Caki2 (cell line): Measurements from ENCODE around the gene C1QBP. TPM values are rescaled to one million over a fixed set of nuclear protein-coding genes. Genes with fewer than 3 reads are reported as not detected.

Source experiments
- DNase-seq: peaks from one replicate; pipeline ENCODE4 v3.0.0-alpha.2; 2015; ENCODE audit warnings: low read depth
- in situ Hi-C: cut with HindIII; loops from 2 replicates; pipeline ENCODE4 v1.10.0; 2016; ENCODE audit warnings: low sequenced_read_pairs, low pct_unique_long_range_greater_than_20kb, mixed read lengths
- total RNA-seq: library from RNA; depleted of rRNA; stranded (reverse); fragments of >200 nt; shearing (Covaris generic); gene quantifications from 2 replicates; pipeline ENCODE4 v1.2.3, GENCODE V29; 2014; ENCODE audit warnings: low replicate concordance; rRNA removed

Gene C1QBP, protein sequence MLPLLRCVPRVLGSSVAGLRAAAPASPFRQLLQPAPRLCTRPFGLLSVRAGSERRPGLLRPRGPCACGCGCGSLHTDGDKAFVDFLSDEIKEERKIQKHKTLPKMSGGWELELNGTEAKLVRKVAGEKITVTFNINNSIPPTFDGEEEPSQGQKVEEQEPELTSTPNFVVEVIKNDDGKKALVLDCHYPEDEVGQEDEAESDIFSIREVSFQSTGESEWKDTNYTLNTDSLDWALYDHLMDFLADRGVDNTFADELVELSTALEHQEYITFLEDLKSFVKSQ
- total RNA-seq = 327 and 346 TPM in 2 replicates

GRCh38 chr17:5438716-5439445 lies at the start of gene C1QBP:
Gene C1QBP (minus strand): TSS chr17:5439155. CDS start chr17:5439073, 82 bp downstream.
- DNase-seq = peak; percentile 80
- in situ Hi-C loops = no loop called here

DNA sequence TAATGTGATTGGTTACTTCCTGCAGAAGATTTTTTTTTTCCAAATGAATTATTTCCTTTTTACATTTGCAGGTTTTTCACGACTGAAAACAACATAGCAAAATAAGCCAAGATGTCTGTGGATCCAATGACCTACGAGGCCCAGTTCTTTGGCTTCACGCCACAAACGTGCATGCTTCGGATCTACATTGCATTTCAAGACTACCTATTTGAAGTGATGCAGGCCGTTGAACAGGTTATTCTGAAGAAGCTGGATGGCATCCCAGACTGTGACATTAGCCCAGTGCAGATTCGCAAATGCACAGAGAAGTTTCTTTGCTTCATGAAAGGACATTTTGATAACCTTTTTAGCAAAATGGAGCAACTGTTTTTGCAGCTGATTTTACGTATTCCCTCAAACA lies 49.8 kb upstream of the C1QBP start:
- no peak for DNase-seq
- in situ Hi-C loops = no loop called here

- in situ Hi-C loops = no loop called here
- DNase-seq = peak; percentile 96
Measured at GRCh38 chr17:5486206-5487124, 47.5 kb upstream of the C1QBP start, which contains the start of gene MIS12. Gene MIS12 (plus strand): TSS chr17:5486566. CDS start chr17:5488863, 2,297 bp downstream.

DNA sequence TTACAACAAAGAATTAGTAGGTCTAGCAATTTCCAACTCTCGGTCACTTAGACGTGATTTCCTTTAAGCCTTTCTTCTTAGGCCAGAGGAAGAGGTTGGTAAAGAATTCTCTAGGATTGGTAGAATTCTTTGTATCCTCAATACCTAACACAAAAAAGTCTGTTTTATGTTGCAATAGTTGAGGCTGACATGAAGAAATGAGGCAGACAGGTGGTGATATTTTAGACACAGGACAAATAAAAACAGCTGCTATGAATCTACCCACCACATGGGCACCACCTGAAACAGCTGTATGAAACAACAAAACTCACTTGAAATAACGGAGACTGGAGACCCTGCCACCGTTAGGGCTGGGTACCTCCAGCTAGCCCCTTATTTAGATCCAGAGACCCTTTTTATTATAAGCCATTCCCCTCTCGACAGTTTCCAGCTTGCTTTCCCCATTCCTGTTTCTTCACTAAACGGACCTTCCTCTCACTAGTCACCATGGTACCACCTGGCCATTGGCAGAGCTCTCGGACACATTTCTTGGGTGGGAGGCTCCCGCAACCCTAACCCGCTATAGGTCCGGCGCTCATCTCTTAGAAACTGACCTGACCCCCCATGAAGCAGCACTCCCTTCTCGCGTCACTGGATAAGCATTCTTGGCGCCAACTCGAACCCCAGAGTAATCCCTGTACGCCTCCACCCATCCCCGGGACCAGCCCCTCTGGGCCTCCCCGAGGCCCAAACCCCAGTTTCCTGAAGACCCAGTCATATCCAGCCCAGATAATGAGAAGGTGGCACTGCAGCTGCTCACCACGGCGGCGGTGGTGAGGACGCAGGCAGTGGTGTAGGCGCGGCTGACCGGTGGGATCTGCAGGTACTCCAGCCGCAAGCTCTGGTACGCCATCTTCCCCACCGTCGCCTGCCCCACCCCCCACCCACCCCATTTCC lies 46.6 kb upstream of the C1QBP start, which contains the start of gene DERL2:
Gene DERL2 (minus strand): TSS at position 909 of the 936 bp plus-strand sequence. CDS start 17 bp downstream, at position 892.
- DNase-seq = no peak
- in situ Hi-C loops = no loop called here

- no peak for DNase-seq
- in situ Hi-C loops = no loop called here
Measured at GRCh38 chr17:5481451-5481850, 42.5 kb upstream of the C1QBP start.

- in situ Hi-C loops = no loop called here
- no peak for DNase-seq
Measured at GRCh38 chr17:5480962-5481361, 42.0 kb upstream of the C1QBP start.

GRCh38 chr17:5478992-5479391 lies 40.0 kb upstream of the C1QBP start:
- in situ Hi-C loops = no loop called here
- DNase-seq = no peak

GRCh38 chr17:5473906-5474305 lies 35.0 kb upstream of the C1QBP start:
- DNase-seq = no peak
- in situ Hi-C loops = no loop called here

GRCh38 chr17:5472511-5472910 lies 33.6 kb upstream of the C1QBP start:
- in situ Hi-C loops = no loop called here
- no peak for DNase-seq

DNA sequence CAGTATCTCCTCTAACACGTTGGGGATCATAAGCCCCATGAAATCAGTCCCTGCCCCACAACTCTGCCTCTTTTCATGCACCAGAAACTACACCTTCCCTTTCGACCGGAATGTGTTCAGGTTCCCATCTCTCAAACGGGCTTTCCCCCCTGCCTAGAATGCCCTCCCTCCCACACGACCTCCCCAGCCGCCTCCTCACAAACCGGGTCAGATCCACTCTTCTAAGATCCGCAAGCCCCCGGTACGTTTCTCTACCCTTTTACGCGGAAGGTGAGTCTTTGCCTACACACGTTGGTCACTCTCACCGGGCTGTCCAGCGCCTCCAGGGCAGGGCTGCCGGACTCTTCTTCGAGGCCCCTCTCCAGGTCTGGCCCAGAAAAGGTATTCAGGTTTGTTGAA lies 29.1 kb upstream of the C1QBP start:
- in situ Hi-C loops = no loop called here
- no peak for DNase-seq

DNA sequence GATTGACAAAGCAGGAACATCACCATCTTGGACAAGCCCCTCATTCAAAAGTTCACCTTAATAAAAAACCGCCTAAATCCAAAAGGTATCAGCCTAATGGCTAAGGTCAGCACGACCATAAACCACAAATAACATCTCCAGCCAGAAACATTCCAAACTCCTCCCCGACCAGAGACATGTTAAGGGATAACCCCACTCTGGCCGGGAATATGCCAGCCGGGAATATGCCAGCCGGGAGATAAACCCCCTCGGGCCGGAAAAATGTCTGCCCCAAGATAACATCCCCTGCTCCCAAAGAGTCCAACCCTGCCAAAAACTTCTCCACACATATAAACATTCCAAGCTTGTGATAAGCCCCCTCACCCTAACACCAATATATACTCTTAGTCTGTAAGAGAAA lies 28.5 kb upstream of the C1QBP start:
- in situ Hi-C loops = no loop called here
- DNase-seq = no peak

DNA sequence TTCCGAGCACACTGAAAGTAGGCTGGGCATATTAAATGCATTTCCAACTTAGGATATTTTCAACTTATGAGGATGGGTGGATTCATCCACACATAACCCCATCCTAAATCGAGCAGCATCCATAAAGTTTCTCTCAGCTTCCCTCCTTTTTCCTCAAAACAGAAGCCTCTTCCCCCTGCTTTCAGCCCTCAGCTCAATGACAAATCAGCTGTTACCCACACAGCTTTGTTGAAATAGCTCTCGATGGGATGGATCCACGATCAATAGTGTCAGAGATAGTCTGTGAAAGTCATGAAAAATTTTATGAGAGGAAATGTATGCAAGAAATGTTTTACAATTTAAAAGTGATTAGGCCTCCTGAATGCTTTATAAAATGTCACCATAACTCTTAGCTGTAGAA lies 27.3 kb upstream of the C1QBP start:
- no peak for DNase-seq
- in situ Hi-C loops = no loop called here

DNA sequence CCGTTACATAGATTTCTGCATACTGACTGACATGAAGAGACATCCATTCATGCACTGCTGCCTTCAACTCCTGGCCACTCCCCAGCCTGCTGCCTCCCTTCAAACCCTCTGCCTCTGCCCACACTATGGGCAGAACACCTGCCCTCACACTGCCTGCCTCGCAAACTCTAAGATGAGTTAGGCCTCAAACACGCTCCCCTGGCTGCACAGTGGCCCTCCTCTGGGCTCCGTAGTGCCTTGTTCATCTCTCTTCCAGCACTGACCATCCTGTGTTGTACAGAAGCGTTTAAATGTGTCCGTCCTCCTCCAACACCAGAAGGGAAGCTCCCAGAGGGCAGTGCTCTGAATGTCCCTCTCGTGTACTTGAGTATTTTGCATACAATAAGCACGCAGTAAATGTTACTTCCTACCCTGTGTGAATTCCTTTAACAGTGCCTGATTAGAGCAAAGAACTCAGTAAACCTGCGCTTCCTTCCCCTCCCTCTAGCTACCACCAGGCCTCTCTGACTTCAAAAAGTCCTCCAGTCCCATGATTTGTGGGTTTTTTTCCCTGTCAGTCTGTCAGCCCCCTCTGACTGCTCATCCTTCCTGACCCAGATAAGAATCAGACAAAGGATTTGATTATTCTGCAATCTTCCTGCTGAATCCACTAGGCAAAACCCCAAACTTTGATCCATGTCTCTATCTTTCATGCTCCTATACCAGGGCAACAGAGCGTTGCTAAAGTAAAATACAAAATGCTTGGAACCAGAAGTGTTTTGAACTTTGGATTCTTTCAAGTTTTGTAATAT lies 26.0 kb upstream of the C1QBP start:
- in situ Hi-C loops = no loop called here
- DNase-seq = no peak

DNA sequence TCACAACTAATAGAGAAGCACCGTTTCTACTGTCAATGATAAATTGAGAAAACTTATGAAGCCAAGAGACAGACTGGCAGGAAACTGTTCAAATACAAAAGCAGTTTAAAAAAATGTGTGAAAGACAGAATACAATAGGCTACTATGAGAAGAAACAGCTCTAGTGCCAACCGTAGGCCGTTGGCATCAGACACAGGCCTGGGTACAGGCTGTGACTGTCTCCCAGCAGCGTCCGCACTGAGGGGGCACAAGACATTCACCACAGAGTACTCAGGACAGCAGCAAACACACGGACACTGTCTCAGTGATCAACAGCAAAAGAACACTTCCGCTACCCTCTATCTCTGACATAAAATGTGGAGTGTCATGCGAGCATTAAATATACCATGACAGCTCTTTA lies 7.8 kb upstream of the C1QBP start:
- in situ Hi-C loops = no loop called here
- no peak for DNase-seq

DNA sequence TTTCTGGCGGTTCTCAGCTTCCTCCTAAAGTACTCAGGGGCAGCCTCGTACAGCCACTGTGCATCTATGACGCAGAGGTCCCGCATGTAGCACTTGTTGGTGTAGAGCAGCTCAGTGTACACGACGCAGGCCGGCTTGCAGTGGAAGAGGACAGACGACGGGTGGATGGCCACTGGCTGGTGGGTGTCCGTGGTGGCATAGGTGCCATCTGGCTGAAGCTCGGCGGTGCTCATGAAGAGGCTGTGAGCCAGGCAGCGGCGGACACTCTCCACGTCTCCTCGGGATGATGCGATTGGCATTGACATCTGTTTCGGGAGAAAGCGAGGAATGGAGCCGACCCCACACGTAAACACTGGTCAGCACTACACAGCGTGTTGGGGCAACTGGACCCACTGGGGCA lies 5.3 kb upstream of the C1QBP start:
- in situ Hi-C loops = no loop called here
- no peak for DNase-seq

DNA sequence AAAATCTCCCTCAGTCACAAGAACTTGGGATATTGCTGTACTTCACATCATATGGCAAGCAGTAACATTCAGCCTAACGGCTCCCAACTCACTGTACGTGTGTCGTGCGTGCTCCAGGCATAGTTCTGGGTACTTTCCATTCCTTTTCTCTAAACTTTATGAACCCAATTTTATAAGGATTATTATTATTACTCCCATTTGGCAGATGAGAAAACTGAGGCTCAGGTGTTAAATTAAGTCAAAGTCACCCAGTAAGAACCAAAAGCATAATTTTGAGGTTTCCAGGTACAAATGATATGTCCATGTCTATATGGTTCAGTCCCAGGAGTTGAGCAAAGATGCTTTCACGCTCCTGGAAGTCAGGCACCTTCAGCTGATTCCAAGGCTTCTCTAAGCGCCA lies 4.8 kb upstream of the C1QBP start:
- no peak for DNase-seq
- in situ Hi-C loops = no loop called here

GRCh38 chr17:5439446-5439764 lies 450 bp upstream of the C1QBP start:
- DNase-seq = no peak
- in situ Hi-C loops = no loop called here
